ENCODE results near the gene STXBP6. TPM values are rescaled to one million over a fixed set of nuclear protein-coding genes. Genes with fewer than 3 reads are reported as not detected.

STXBP6 gene
- total and polyA plus RNA-seq, 2 donors (not counting 3 experiments of a cell fraction or from before 2014, with no cell fraction given), result 0.06 TPM; not detected in 1

DNA sequence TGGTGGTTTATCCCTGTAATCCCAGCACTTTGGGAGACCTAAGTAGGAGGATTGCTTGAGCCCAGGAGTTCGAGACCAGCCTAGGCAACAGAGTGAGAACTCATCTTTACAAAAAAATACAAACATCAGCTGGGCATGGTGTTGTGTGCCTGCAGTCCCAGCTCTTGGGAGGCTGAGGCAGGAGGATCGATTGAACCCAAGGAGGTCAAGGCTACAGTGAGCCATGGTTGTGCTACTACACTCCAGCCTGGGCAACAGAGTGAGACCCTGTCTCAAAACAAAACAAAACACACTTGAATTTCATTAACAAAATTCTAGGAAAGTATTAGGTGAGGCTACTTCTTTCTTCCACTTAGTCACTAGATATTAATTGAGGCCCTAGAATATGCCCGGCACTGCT, 77.1 kb downstream of the STXBP6 start:
- Histone ChIP-seq H4K20me1 (replicated peaks; ENCODE audit: control insufficient read depth, extremely low read depth, insufficient read depth, low read length) (no peaks in the 10 kb centered on the region), H3K4me1 (ENCODE audit: control insufficient read depth, extremely low read depth, insufficient read depth, low read length) (no peaks in the 10 kb centered on the region), H3K9me3 (replicated peaks; ENCODE audit: control insufficient read depth, insufficient read depth, low read length) (no peaks in the 10 kb centered on the region), H2AFZ (ENCODE audit: low read depth, low read length) (no peak overlapping the region), H3K4me3 (replicated peaks in 1 of 3; ENCODE audit: insufficient read depth in 1 of 3, low read depth in 1 of 3, low read length in 3 of 3) (no peak overlapping the region), H3K4me2 (ENCODE audit: insufficient read depth, low read length) (no peak overlapping the region), H3K79me2 (ENCODE audit: control insufficient read depth, insufficient read depth, low read length) (no peaks in the 10 kb centered on the region), H3K9me1 (replicated peaks; ENCODE audit: control insufficient read depth, extremely low read depth, insufficient read depth, low read length) (no peaks in the 10 kb centered on the region), H3K27me3 (ENCODE audit: control insufficient read depth in 2 of 2, insufficient read depth in 2 of 2, low read length in 2 of 2) (no peaks in the 10 kb centered on the region), H3K9ac (replicated peaks; ENCODE audit: extremely low read depth, insufficient read depth, low read length) (no peak overlapping the region), H3K27ac (ENCODE audit: insufficient read depth, low read depth, low read length) (no peak overlapping the region), H3K36me3 (ENCODE audit: control insufficient read depth in 2 of 2, extremely low read depth in 1 of 2, insufficient read depth in 2 of 2, low read length in 2 of 2) (no peaks in the 10 kb centered on the region)
- dilution Hi-C loops (cut with MboI; ENCODE audit: extremely low pct_ligation_motif_present, low sequenced_read_pairs), result no loop called here
- no peak for FAIRE-seq
- no peak for DNase-seq (ENCODE audit: low read depth, low spot score)
- POLR2A ChIA-PET, result no interaction called here
- CTCF ChIA-PET, result no interaction called here
- no TSS peak for BruUV-seq (replicated peaks)
- TF ChIP-seq JUN (IDR thresholded peaks at IDR 0.05; ENCODE audit: borderline replicate concordance, insufficient read depth, insufficient read length, low read depth) (no peak), EZH2 (IDR thresholded peaks at IDR 0.05; ENCODE audit: borderline replicate concordance, low read depth, low read length, severe bottlenecking) (no peak), POLR2AphosphoS5 (IDR thresholded peaks at IDR 0.05; ENCODE audit: insufficient read depth, low read depth, low read length) (no peak), POLR2A (IDR thresholded peaks at IDR 0.05; ENCODE audit: low read depth, low read length) (no peak), FOS (IDR thresholded peaks at IDR 0.05; ENCODE audit: borderline replicate concordance, insufficient read depth, low read length) (no peak), MYC (IDR thresholded peaks at IDR 0.05; ENCODE audit: low read depth, low read length) (no peak), GATA2 (IDR thresholded peaks at IDR 0.05; ENCODE audit: insufficient read depth, insufficient read length, low read depth, low read length) (no peak)
- TF ChIP-seq, protein P1, sequence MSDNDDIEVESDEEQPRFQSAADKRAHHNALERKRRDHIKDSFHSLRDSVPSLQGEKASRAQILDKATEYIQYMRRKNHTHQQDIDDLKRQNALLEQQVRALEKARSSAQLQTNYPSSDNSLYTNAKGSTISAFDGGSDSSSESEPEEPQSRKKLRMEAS (IDR thresholded peaks at IDR 0.05; ENCODE audit: insufficient read depth, insufficient read length), result no peak
- TF ChIP-seq, protein P2, sequence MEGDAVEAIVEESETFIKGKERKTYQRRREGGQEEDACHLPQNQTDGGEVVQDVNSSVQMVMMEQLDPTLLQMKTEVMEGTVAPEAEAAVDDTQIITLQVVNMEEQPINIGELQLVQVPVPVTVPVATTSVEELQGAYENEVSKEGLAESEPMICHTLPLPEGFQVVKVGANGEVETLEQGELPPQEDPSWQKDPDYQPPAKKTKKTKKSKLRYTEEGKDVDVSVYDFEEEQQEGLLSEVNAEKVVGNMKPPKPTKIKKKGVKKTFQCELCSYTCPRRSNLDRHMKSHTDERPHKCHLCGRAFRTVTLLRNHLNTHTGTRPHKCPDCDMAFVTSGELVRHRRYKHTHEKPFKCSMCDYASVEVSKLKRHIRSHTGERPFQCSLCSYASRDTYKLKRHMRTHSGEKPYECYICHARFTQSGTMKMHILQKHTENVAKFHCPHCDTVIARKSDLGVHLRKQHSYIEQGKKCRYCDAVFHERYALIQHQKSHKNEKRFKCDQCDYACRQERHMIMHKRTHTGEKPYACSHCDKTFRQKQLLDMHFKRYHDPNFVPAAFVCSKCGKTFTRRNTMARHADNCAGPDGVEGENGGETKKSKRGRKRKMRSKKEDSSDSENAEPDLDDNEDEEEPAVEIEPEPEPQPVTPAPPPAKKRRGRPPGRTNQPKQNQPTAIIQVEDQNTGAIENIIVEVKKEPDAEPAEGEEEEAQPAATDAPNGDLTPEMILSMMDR (IDR thresholded peaks at IDR 0.05; ENCODE audit: extremely low read depth in 1 of 2, insufficient read depth in 1 of 2, low read depth in 1 of 2, low read length in 2 of 2), result no peak
- intact Hi-C loops (cut with micrococcal nuclease), result no loop called here

All from endothelial cell of umbilical vein (primary cell).